Liver (tissue), 9 donors: Measurements from ENCODE around the gene PPP6R3. TPM values are rescaled to one million over a fixed set of nuclear protein-coding genes. Genes with fewer than 3 reads are reported as not detected.
A peak's percentile ranks its signal among the peaks of the same experiment; 100 is the strongest.

Experiments used
- DNase-seq: peaks from one replicate; pipeline ENCODE4 v3.0.0-alpha.2; 2017; ENCODE audit warnings: low spot score
- H3K27ac ChIP-seq, 2 donors: one replicate each; pipeline ENCODE4 v1.7.0; 2013; ENCODE audit warnings: inconsistent platforms in 2 of 2, low read length in 2 of 2, control low read depth in 1 of 2, low read depth in 1 of 2, mild to moderate bottlenecking in 1 of 2
- H3K27me3 ChIP-seq, 4 donors: one replicate each; pipeline versions ENCODE4 v1.6.1 to v1.7.0; 2013; ENCODE audit warnings: low read length in 3 of 4, inconsistent platforms in 1 of 4, mild to moderate bottlenecking in 1 of 4, moderate library complexity in 1 of 4; ENCODE audit not compliant: control insufficient read depth in 4 of 4, insufficient read depth in 4 of 4
- H3K36me3 ChIP-seq, 4 donors: one replicate each; pipeline versions ENCODE4 v1.6.1 to v1.7.0; 2013; ENCODE audit warnings: low read length in 3 of 4, mild to moderate bottlenecking in 3 of 4, low read depth in 1 of 4, moderate library complexity in 1 of 4; ENCODE audit not compliant: control insufficient read depth in 4 of 4, insufficient read depth in 3 of 4
- H3K4me1 ChIP-seq, 4 donors: one replicate each; pipeline versions ENCODE4 v1.6.1 to v1.7.0; 2013; ENCODE audit warnings: low read length in 3 of 4, mild to moderate bottlenecking in 3 of 4, moderate library complexity in 1 of 4; ENCODE audit not compliant: control insufficient read depth in 4 of 4, insufficient read depth in 4 of 4
- H3K4me3 ChIP-seq, 3 donors: one replicate each; pipeline versions ENCODE4 v1.6.1 to v1.7.0; 2013; ENCODE audit warnings: low read length in 3 of 3, control low read depth in 1 of 3, low read depth in 1 of 3, mild to moderate bottlenecking in 1 of 3
- H3K9ac ChIP-seq, 2 donors: one replicate each; pipeline ENCODE4 v1.7.0; 2013; ENCODE audit warnings: low read length in 2 of 2, mild to moderate bottlenecking in 2 of 2, moderate library complexity in 2 of 2, control low read depth in 1 of 2, low read depth in 1 of 2
- H3K9me3 ChIP-seq, 4 donors: one replicate each; pipeline versions ENCODE4 v1.6.1 to v1.7.0; 2013; ENCODE audit warnings: low read length in 3 of 4; ENCODE audit not compliant: control insufficient read depth in 4 of 4
- ATF3 ChIP-seq: IDR thresholded peaks from 2 replicates; pipeline ENCODE4 v1.6.1; 2016; ENCODE audit warnings: antibody characterized with exemption
- CTCF ChIP-seq: fragments of 150-350 bp; IDR thresholded peaks from 2 replicates; pipeline ENCODE4 v1.5.1; 2017; ENCODE audit warnings: improper control_type of control experiment, low read depth, low read length; ENCODE audit not compliant: missing input control
- EGR1 ChIP-seq, 2 donors: IDR thresholded peaks; 2 replicates each; pipeline ENCODE4 v1.6.1; 2016 to 2018; ENCODE audit warnings: antibody characterized with exemption in 2 of 2, low read depth in 2 of 2
- FOXA1 ChIP-seq: IDR thresholded peaks from 2 replicates; pipeline ENCODE4 v1.6.1; 2016; ENCODE audit warnings: antibody characterized with exemption
- FOXA2 ChIP-seq: IDR thresholded peaks from 2 replicates; pipeline ENCODE4 v1.6.1; 2016; ENCODE audit warnings: antibody characterized with exemption
- GABPA ChIP-seq, 2 donors: IDR thresholded peaks in 1 of 2; conservative IDR thresholded peaks in 1 of 2; 2 replicates each; pipeline ENCODE4 v1.6.1; 2016; ENCODE audit warnings: antibody characterized with exemption in 2 of 2, mild to moderate bottlenecking in 1 of 2, moderate library complexity in 1 of 2
- HNF4A ChIP-seq, 2 donors: conservative IDR thresholded peaks; 2 replicates each; pipeline ENCODE4 v1.6.1; 2016; ENCODE audit warnings: antibody characterized with exemption in 2 of 2, mild to moderate bottlenecking in 2 of 2
- HNF4G ChIP-seq: IDR thresholded peaks from 2 replicates; pipeline ENCODE4 v1.6.1; 2016; ENCODE audit warnings: antibody characterized with exemption
- JUND ChIP-seq, 2 donors: IDR thresholded peaks; 2 replicates each; pipeline ENCODE4 v1.6.1; 2016; ENCODE audit warnings: antibody characterized with exemption in 2 of 2
- MAX ChIP-seq: IDR thresholded peaks from 2 replicates; pipeline ENCODE4 v1.6.1; 2016; ENCODE audit warnings: antibody characterized with exemption
- NR2F2 ChIP-seq: IDR thresholded peaks from 2 replicates; pipeline ENCODE4 v1.6.1; 2016; ENCODE audit warnings: antibody characterized with exemption
- RAD21 ChIP-seq, 2 donors: IDR thresholded peaks; 2 replicates each; pipeline ENCODE4 v1.6.1; 2016; ENCODE audit warnings: antibody characterized with exemption in 2 of 2, mild to moderate bottlenecking in 2 of 2
- REST ChIP-seq: IDR thresholded peaks from 2 replicates; pipeline ENCODE4 v1.6.1; 2016; ENCODE audit warnings: antibody characterized with exemption, mild to moderate bottlenecking
- RXRA ChIP-seq, 2 donors: IDR thresholded peaks; 2 replicates each; pipeline ENCODE4 v1.6.1; 2017 to 2018; ENCODE audit warnings: antibody characterized with exemption in 2 of 2, mild to moderate bottlenecking in 1 of 2
- SP1 ChIP-seq: IDR thresholded peaks from 2 replicates; pipeline ENCODE4 v1.6.1; 2018; ENCODE audit warnings: antibody characterized with exemption, mild to moderate bottlenecking
- TAF1 ChIP-seq: conservative IDR thresholded peaks from 2 replicates; pipeline ENCODE4 v1.6.1; 2016; ENCODE audit warnings: antibody characterized with exemption, mild to moderate bottlenecking
- YY1 ChIP-seq: IDR thresholded peaks from 2 replicates; pipeline ENCODE4 v1.6.1; 2016; ENCODE audit warnings: antibody characterized with exemption, mild to moderate bottlenecking
- ZBTB33 ChIP-seq: IDR thresholded peaks from 2 replicates; pipeline ENCODE4 v1.6.1; 2016; ENCODE audit warnings: antibody characterized with exemption
- WGBS: extraction: QIAGEN DNeasy Blood & Tissue Kit; methylation state at CpG from one replicate; pipeline ENCODE4 v1.1.7; 2013; 5-methylcytosine and 5-hydroxymethylcytosine counted together
- polyA plus RNA-seq, 2 donors: library from polyadenylated mRNA; stranded (reverse) in 1 of 2; unstranded in 1 of 2; fragments of 200-250 nt in 1 of 2; fragments of >200 nt in 1 of 2; fragmentation: Nextera tagmentation in 1 of 2; extraction: Ambion mirVana in 1 of 2; gene quantifications; one replicate each; pipeline versions ENCODE4 v1.2.1 to v1.2.3, GENCODE V29; 2013 to 2015
- total RNA-seq, 2 donors: library from RNA; depleted of rRNA; stranded (reverse); fragments of >200 nt; gene quantifications; one replicate each; pipeline ENCODE4 v1.2.3, GENCODE V29; 2014
- donor health status: healthy.
- donor health status: healthy.
- donor health status: healthy.
- donor health status: healthy.
- donor health status: healthy.

Gene PPP6R3
- total and polyA plus RNA-seq, 4 donors: 12.3 to 101 (median 58.1) TPM

- Histone ChIP-seq H3K4me1 (peaks cover 0 to 5% (median 2%) of the 10 kb centered on the region in 4 donors), H3K27ac (no peak overlapping the region), H3K9ac (no peak overlapping the region), H3K9me3 (no peaks in the 10 kb centered on the region), H3K4me3 (no peak overlapping the region), H3K36me3 (peaks cover 3 to 32% (median 24%) of the 10 kb centered on the region in 4 donors), H3K27me3 (no peaks in the 10 kb centered on the region)
- WGBS: 90% methylated on average over 7 of the region's 7 CpGs
- no peak for TF ChIP-seq REST
- no peak for TF ChIP-seq YY1
- TF ChIP-seq FOXA1: no peak
- no peak for TF ChIP-seq RXRA (IDR thresholded peaks at IDR 0.05)
- no peak for TF ChIP-seq ATF3
- no peak for TF ChIP-seq MAX
- TF ChIP-seq JUND (IDR thresholded peaks at IDR 0.05): no peak
- no peak for TF ChIP-seq SP1
- TF ChIP-seq HNF4A (conservative IDR thresholded peaks at IDR 0.05): no peak
- no peak for TF ChIP-seq GABPA (IDR thresholded peaks at IDR 0.05 in 1 of 2, conservative IDR thresholded peaks at IDR 0.05 in 1 of 2)
- TF ChIP-seq NR2F2: no peak
- no peak for TF ChIP-seq CTCF
- TF ChIP-seq FOXA2: no peak
- TF ChIP-seq EGR1 (IDR thresholded peaks at IDR 0.05; ENCODE audit: low read depth in 2 of 2): no peak
- TF ChIP-seq RAD21 (IDR thresholded peaks at IDR 0.05): no peak
- no peak for TF ChIP-seq ZBTB33
- no peak for DNase-seq
Measured at GRCh38 chr11:68551223-68551622, 90.7 kb downstream of the PPP6R3 start.

- peaks cover 0 to 5% (median 2%) of the 10 kb centered on the region in 4 donors for H3K4me1 ChIP-seq
- no peaks in the 10 kb centered on the region for H3K27me3 ChIP-seq
- no peak overlapping the region for H3K4me3 ChIP-seq
- peaks cover 3 to 32% (median 22%) of the 10 kb centered on the region in 4 donors for H3K36me3 ChIP-seq
- TF ChIP-seq FOXA2 (no peak), RXRA (IDR thresholded peaks at IDR 0.05) (peak in 1 of 2 donors; percentile 20), TAF1 (no peak), RAD21 (IDR thresholded peaks at IDR 0.05) (peak in 1 of 2 donors; percentile 11), REST (no peak), SP1 (peak; percentile 33), FOXA1 (no peak), HNF4G (peak; percentile 35), NR2F2 (no peak), HNF4A (conservative IDR thresholded peaks at IDR 0.05) (peak; percentile 67 to 74)
- no peak for DNase-seq
- H3K27ac ChIP-seq: no peak overlapping the region
- 67% methylated on average over 3 of the region's 3 CpGs for WGBS
- H3K9ac ChIP-seq: no peak overlapping the region
- no peaks in the 10 kb centered on the region for H3K9me3 ChIP-seq
Measured at GRCh38 chr11:68551777-68552176, 91.2 kb downstream of the PPP6R3 start.
